Right ventricle myocardium superior (tissue), 1 donor: Measurements from ENCODE around the gene DMRTB1. TPM values are rescaled to one million over a fixed set of nuclear protein-coding genes. Genes with fewer than 3 reads are reported as not detected.

Experiments used
- ATAC-seq: fragments of 200-7000 bp; cut with Tn5 transposase; one replicate; pipeline ENCODE4 v1.9.1; 2020; ENCODE audit warnings: mild to moderate bottlenecking; ENCODE audit not compliant: poor library complexity
- DNase-seq: peaks from one replicate; pipeline ENCODE4 v3.0.0-alpha.2; 2020
- intact Hi-C: fragments of 100-400 bp; cut with DNase I; formaldehyde crosslinking; loops from one replicate; pipeline ENCODE4 v1.11.2; 2022
- total RNA-seq: library from RNA; stranded (reverse); fragmentation: NEBNext Ultra II Directional; extraction: Animal tissue kit (Norgen Biotek cat#: 25700); gene quantifications from one replicate; pipeline ENCODE4 v1.2.1, GENCODE V29; 2021
- donor health status: DM: no; HTN: yes; CAD: no; lungs with severe emphysema.

DMRTB1 gene
- total RNA-seq, 1 donor from 2014 or later = not detected

- intact Hi-C loops = no loop called here
- ATAC-seq (no peak), DNase-seq (no peak)
Measured at GRCh38 chr1:53480678-53481077, 21.5 kb downstream of the DMRTB1 start.

- no peak for ATAC-seq
- intact Hi-C loops = no loop called here
- no peak for DNase-seq
Measured at GRCh38 chr1:53481456-53481855, 22.3 kb downstream of the DMRTB1 start.

- intact Hi-C loops = no loop called here
- ATAC-seq = no peak
- DNase-seq = no peak
Measured at GRCh38 chr1:53482441-53483153, 23.4 kb downstream of the DMRTB1 start.

- intact Hi-C loops = no loop called here
- DNase-seq (no peak), ATAC-seq (no peak)
Measured at GRCh38 chr1:53483170-53483569, 24.0 kb downstream of the DMRTB1 start.

- ATAC-seq (no peak), DNase-seq (no peak)
- intact Hi-C loops = loop anchor here (2.0 kb wide), 1 partner anchor 197 kb away; no protein-coding TSS in a partner anchor
Measured at GRCh38 chr1:53483656-53484055, 24.5 kb downstream of the DMRTB1 start.

- no peak for ATAC-seq
- intact Hi-C loops = loop anchor here (2.0 to 5.0 kb wide), 2 partner anchors 196 to 267 kb away; no protein-coding TSS in a partner anchor
- no peak for DNase-seq
Measured at GRCh38 chr1:53484705-53485477, 25.7 kb downstream of the DMRTB1 start.

GRCh38 chr1:53485478-53486394 lies 26.5 kb downstream of the DMRTB1 start:
- intact Hi-C loops = loop anchor here (2.0 to 5.0 kb wide), 2 partner anchors 195 to 267 kb away; no protein-coding TSS in a partner anchor
- ATAC-seq = peak; percentile 94
- DNase-seq = peak; percentile 89

GRCh38 chr1:53486395-53487026 lies 27.3 kb downstream of the DMRTB1 start:
- intact Hi-C loops = loop anchor here (5.0 kb wide), 1 partner anchor 266 kb away; no protein-coding TSS in a partner anchor
- no peak for ATAC-seq
- no peak for DNase-seq

GRCh38 chr1:53490351-53490750 lies 31.2 kb downstream of the DMRTB1 start:
- ATAC-seq = no peak
- intact Hi-C loops = no loop called here

GRCh38 chr1:53495633-53496345 lies 36.6 kb downstream of the DMRTB1 start:
- ATAC-seq (no peak), DNase-seq (no peak)
- intact Hi-C loops = no loop called here

More at GRCh38 chr1:53490351-53490750, 31.2 kb downstream of the DMRTB1 start:
- no peak for DNase-seq

GRCh38 chr1:53498555-53499131 lies 39.4 kb downstream of the DMRTB1 start:
- DNase-seq = no peak
- ATAC-seq = no peak

GRCh38 chr1:53499257-53500203 lies 40.3 kb downstream of the DMRTB1 start:
- ATAC-seq (no peak), DNase-seq (no peak)
- intact Hi-C loops = no loop called here

More at GRCh38 chr1:53498555-53499131, 39.4 kb downstream of the DMRTB1 start:
- intact Hi-C loops = no loop called here

- ATAC-seq = no peak
- intact Hi-C loops = no loop called here
- no peak for DNase-seq
Measured at GRCh38 chr1:53500204-53501064, 41.2 kb downstream of the DMRTB1 start.

- no peak for ATAC-seq
- intact Hi-C loops = no loop called here
- DNase-seq = no peak
Measured at GRCh38 chr1:53501065-53502005, 42.1 kb downstream of the DMRTB1 start.
